ENCODE results near the gene PPARA. TPM values are rescaled to one million over a fixed set of nuclear protein-coding genes. Genes with fewer than 3 reads are reported as not detected.
A peak's percentile ranks its signal among the peaks of the same experiment; 100 is the strongest.

Gene PPARA
- total RNA-seq, 2 experiments from 2014 or later, result 6.2 to 8.9 TPM

- intact Hi-C loops (cut with DNase I, micrococcal nuclease), result loop anchor here in 1 of 2 experiments (10.0 kb wide), 2 partner anchors 251 to 541 kb away; no protein-coding TSS in a partner anchor
- H3K4me1 Mint-ChIP-seq, result peaks cover 3% of the 10 kb centered on the region
- ChIA-PET POLR2A (interaction anchor here (0.9 kb wide), 1 partner anchor 79 kb away, joined by 3 read pairs; no protein-coding TSS in a partner anchor), CTCF (interaction anchor here (0.9 to 5.8 kb wide), 8 partner anchors 26 to 198 kb away, joined by 3 to 83 read pairs (median 11); no protein-coding TSS in a partner anchor)
- no peak overlapping the region for H3K4me3 Mint-ChIP-seq
- no peak overlapping the region for H3K27ac Mint-ChIP-seq
- H3K9me3 Mint-ChIP-seq (ENCODE audit: low read depth), result no peaks in the 10 kb centered on the region
- H3K27me3 Mint-ChIP-seq, result no peaks in the 10 kb centered on the region
- DNase-seq (no peak), ATAC-seq (no peak)
- H3K36me3 Mint-ChIP-seq (ENCODE audit: low read depth), result no peaks in the 10 kb centered on the region
Measured at GRCh38 chr22:46115388-46115678, 35.0 kb upstream of the PPARA start.

GRCh38 chr22:46115755-46116490, 34.4 kb upstream of the PPARA start:
- Mint-ChIP-seq H3K27me3 (no peaks in the 10 kb centered on the region), H3K36me3 (ENCODE audit: low read depth) (no peaks in the 10 kb centered on the region), H3K4me1 (peaks cover 3% of the 10 kb centered on the region), H3K9me3 (ENCODE audit: low read depth) (no peaks in the 10 kb centered on the region), H3K27ac (no peak overlapping the region), H3K4me3 (no peak overlapping the region)
- intact Hi-C loops (cut with DNase I, micrococcal nuclease), result loop anchor here (1.0 to 10.0 kb wide), 7 partner anchors 45 to 541 kb away; no protein-coding TSS in a partner anchor
- no peak for DNase-seq
- ChIA-PET POLR2A (interaction anchor here (0.9 kb wide), 1 partner anchor 79 kb away, joined by 3 read pairs; no protein-coding TSS in a partner anchor), CTCF (interaction anchor here (0.5 to 5.8 kb wide), 10 partner anchors 27 to 930 kb away, joined by 3 to 83 read pairs (median 6); no protein-coding TSS in a partner anchor)
- ATAC-seq, result no peak

GRCh38 chr22:46116491-46116958, 33.8 kb upstream of the PPARA start:
- no peak overlapping the region for H3K27ac Mint-ChIP-seq
- H3K4me3 Mint-ChIP-seq, result no peak overlapping the region
- POLR2A ChIA-PET, result no interaction called here
- H3K27me3 Mint-ChIP-seq, result no peaks in the 10 kb centered on the region
- ATAC-seq (peak; percentile 96), DNase-seq (peak; percentile 95)
- H3K4me1 Mint-ChIP-seq, result peaks cover 3% of the 10 kb centered on the region
- no peaks in the 10 kb centered on the region for H3K36me3 Mint-ChIP-seq (ENCODE audit: low read depth)
- no peaks in the 10 kb centered on the region for H3K9me3 Mint-ChIP-seq (ENCODE audit: low read depth)
- CTCF ChIA-PET, result interaction anchor here (0.5 to 5.8 kb wide), 19 partner anchors 9 to 930 kb away, joined by 3 to 83 read pairs (median 4); no protein-coding TSS in a partner anchor
- intact Hi-C loops (cut with DNase I, micrococcal nuclease), result loop anchor here (1.0 to 10.0 kb wide), 7 partner anchors 46 to 542 kb away; no protein-coding TSS in a partner anchor

- DNase-seq (no peak), ATAC-seq (no peak)
- H3K9me3 Mint-ChIP-seq (ENCODE audit: low read depth), result no peaks in the 10 kb centered on the region
- H3K27ac Mint-ChIP-seq, result no peak overlapping the region
- POLR2A ChIA-PET, result no interaction called here
- no peak overlapping the region for H3K4me3 Mint-ChIP-seq
- H3K36me3 Mint-ChIP-seq (ENCODE audit: low read depth), result no peaks in the 10 kb centered on the region
- CTCF ChIA-PET, result interaction anchor here (0.6 to 5.8 kb wide), 18 partner anchors 8 to 417 kb away, joined by 3 to 83 read pairs (median 4); no protein-coding TSS in a partner anchor
- peaks cover 3% of the 10 kb centered on the region for H3K4me1 Mint-ChIP-seq
- intact Hi-C loops (cut with DNase I, micrococcal nuclease), result loop anchor here in 1 of 2 experiments (2.0 to 10.0 kb wide), 3 partner anchors 47 to 543 kb away; no protein-coding TSS in a partner anchor
- no peaks in the 10 kb centered on the region for H3K27me3 Mint-ChIP-seq
Measured at GRCh38 chr22:46117206-46118199, 32.8 kb upstream of the PPARA start.

GRCh38 chr22:46119093-46119728, 31.1 kb upstream of the PPARA start:
- H3K4me3 Mint-ChIP-seq, result no peak overlapping the region
- ChIA-PET POLR2A (no interaction called here), CTCF (no interaction called here)
- H3K27ac Mint-ChIP-seq, result no peak overlapping the region
- ATAC-seq (no peak), DNase-seq (no peak)
- no peaks in the 10 kb centered on the region for H3K27me3 Mint-ChIP-seq
- intact Hi-C loops (cut with DNase I, micrococcal nuclease), result loop anchor here in 1 of 2 experiments (10.0 kb wide), 2 partner anchors 254 to 544 kb away; no protein-coding TSS in a partner anchor
- no peaks in the 10 kb centered on the region for H3K36me3 Mint-ChIP-seq (ENCODE audit: low read depth)
- peaks cover 3% of the 10 kb centered on the region for H3K4me1 Mint-ChIP-seq
- H3K9me3 Mint-ChIP-seq (ENCODE audit: low read depth), result no peaks in the 10 kb centered on the region

- H3K4me1 Mint-ChIP-seq, result peaks cover 3% of the 10 kb centered on the region
- no peak overlapping the region for H3K27ac Mint-ChIP-seq
- no peaks in the 10 kb centered on the region for H3K36me3 Mint-ChIP-seq (ENCODE audit: low read depth)
- POLR2A ChIA-PET, result no interaction called here
- intact Hi-C loops (cut with DNase I, micrococcal nuclease), result loop anchor here (5.0 to 10.0 kb wide), 4 partner anchors 217 to 545 kb away; partner anchors contain the start of gene TRMU (in 1 of the 2)
- no peaks in the 10 kb centered on the region for H3K9me3 Mint-ChIP-seq (ENCODE audit: low read depth)
- no peak overlapping the region for H3K4me3 Mint-ChIP-seq
- CTCF ChIA-PET, result interaction anchor here (0.6 to 3.4 kb wide), 2 partner anchors 122 to 196 kb away, joined by 3 to 21 read pairs; no protein-coding TSS in a partner anchor
- DNase-seq, result no peak
- no peak for ATAC-seq
- H3K27me3 Mint-ChIP-seq, result no peaks in the 10 kb centered on the region
Measured at GRCh38 chr22:46119729-46120419, 30.5 kb upstream of the PPARA start.

GRCh38 chr22:46120420-46120737, 29.9 kb upstream of the PPARA start:
- no peak overlapping the region for H3K4me3 Mint-ChIP-seq
- DNase-seq (no peak), ATAC-seq (no peak)
- CTCF ChIA-PET, result interaction anchor here (0.6 to 3.4 kb wide), 3 partner anchors 114 to 196 kb away, joined by 3 to 21 read pairs (median 12); no protein-coding TSS in a partner anchor
- intact Hi-C loops (cut with DNase I, micrococcal nuclease), result loop anchor here in 1 of 2 experiments (5.0 kb wide), 2 partner anchors 217 to 422 kb away; partner anchors contain the start of gene TRMU
- no peaks in the 10 kb centered on the region for H3K9me3 Mint-ChIP-seq (ENCODE audit: low read depth)
- no peaks in the 10 kb centered on the region for H3K27me3 Mint-ChIP-seq
- H3K4me1 Mint-ChIP-seq, result peaks cover 3% of the 10 kb centered on the region
- H3K27ac Mint-ChIP-seq, result no peak overlapping the region
- H3K36me3 Mint-ChIP-seq (ENCODE audit: low read depth), result no peaks in the 10 kb centered on the region
- POLR2A ChIA-PET, result no interaction called here

- H3K27me3 Mint-ChIP-seq, result no peaks in the 10 kb centered on the region
- ATAC-seq, result no peak
- no peak overlapping the region for H3K4me3 Mint-ChIP-seq
- DNase-seq, result no peak
- ChIA-PET CTCF (interaction anchor here (0.6 to 3.4 kb wide), 8 partner anchors 12 to 195 kb away, joined by 3 to 21 read pairs (median 6); partner anchors contain the start of gene GTSE1), POLR2A (no interaction called here)
- peaks cover 3% of the 10 kb centered on the region for H3K4me1 Mint-ChIP-seq
- no peaks in the 10 kb centered on the region for H3K9me3 Mint-ChIP-seq (ENCODE audit: low read depth)
- no peaks in the 10 kb centered on the region for H3K36me3 Mint-ChIP-seq (ENCODE audit: low read depth)
- H3K27ac Mint-ChIP-seq, result no peak overlapping the region
- intact Hi-C loops (cut with DNase I, micrococcal nuclease), result loop anchor here in 1 of 2 experiments (5.0 kb wide), 2 partner anchors 216 to 421 kb away; partner anchors contain the start of gene TRMU
Measured at GRCh38 chr22:46121079-46121478, 29.2 kb upstream of the PPARA start.

- intact Hi-C loops (cut with DNase I, micrococcal nuclease), result loop anchor here (1.0 to 5.0 kb wide), 6 partner anchors 175 to 421 kb away; partner anchors contain the start of genes GTSE1 (in 2 of the 2) and TRMU (in 2 of the 2)
- Mint-ChIP-seq H3K9me3 (ENCODE audit: low read depth) (no peaks in the 10 kb centered on the region), H3K4me1 (peaks cover 1% of the 10 kb centered on the region), H3K4me3 (no peak overlapping the region), H3K27ac (no peak overlapping the region), H3K36me3 (ENCODE audit: low read depth) (no peaks in the 10 kb centered on the region), H3K27me3 (no peaks in the 10 kb centered on the region)
- DNase-seq (no peak), ATAC-seq (no peak)
- CTCF ChIA-PET, result interaction anchor here (0.6 to 3.4 kb wide), 17 partner anchors 11 to 420 kb away, joined by 3 to 21 read pairs (median 4); partner anchors contain the start of gene GTSE1
- POLR2A ChIA-PET, result no interaction called here
Measured at GRCh38 chr22:46121523-46122287, 28.6 kb upstream of the PPARA start.
